HG02623 (cell line): ENCODE measurements around the gene SPIRE1.

Source experiments
- ATAC-seq: cut with Tn5 transposase; IDR thresholded peaks from one replicate; pipeline ENCODE4 v1.9.1; 2021; ENCODE audit warnings: moderate library complexity; ENCODE audit not compliant: unreplicated experiment

SPIRE1 gene

DNA sequence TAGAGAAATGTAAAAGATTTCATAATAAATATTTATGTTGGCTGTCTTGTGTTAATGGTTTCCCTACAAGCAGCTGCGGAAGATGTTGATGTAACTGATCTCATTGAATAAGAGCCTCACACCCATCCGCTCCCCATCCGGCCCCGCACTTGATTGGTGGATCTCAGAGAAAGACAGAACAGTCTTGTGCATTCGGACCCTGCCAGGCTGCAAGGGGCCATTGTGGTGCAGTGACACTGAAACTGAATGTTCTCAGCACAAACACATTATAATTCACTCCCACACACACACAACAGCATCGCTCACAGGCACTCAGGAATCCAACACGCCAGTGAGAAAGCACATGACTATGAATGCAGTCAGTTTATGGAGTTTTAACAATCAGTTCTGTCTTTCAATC is 202.4 kb downstream of the SPIRE1 start:
- no peak for ATAC-seq

- no peak for ATAC-seq
These were observed 205.1 kb downstream of the SPIRE1 start for GRCh38 chr18:12452784-12453183.

- no peak for ATAC-seq
These were observed 206.5 kb downstream of the SPIRE1 start for GRCh38 chr18:12451428-12451827.

- no peak for ATAC-seq
These were observed 208.7 kb downstream of the SPIRE1 start for GRCh38 chr18:12449051-12449785.

- ATAC-seq, result no peak
These were observed 212.4 kb downstream of the SPIRE1 start for GRCh38 chr18:12445554-12445953.

GRCh38 chr18:12443551-12443950 is 214.4 kb downstream of the SPIRE1 start:
- ATAC-seq, result no peak

- ATAC-seq, result no peak
These were observed 215.0 kb downstream of the SPIRE1 start for GRCh38 chr18:12442946-12443345.

DNA sequence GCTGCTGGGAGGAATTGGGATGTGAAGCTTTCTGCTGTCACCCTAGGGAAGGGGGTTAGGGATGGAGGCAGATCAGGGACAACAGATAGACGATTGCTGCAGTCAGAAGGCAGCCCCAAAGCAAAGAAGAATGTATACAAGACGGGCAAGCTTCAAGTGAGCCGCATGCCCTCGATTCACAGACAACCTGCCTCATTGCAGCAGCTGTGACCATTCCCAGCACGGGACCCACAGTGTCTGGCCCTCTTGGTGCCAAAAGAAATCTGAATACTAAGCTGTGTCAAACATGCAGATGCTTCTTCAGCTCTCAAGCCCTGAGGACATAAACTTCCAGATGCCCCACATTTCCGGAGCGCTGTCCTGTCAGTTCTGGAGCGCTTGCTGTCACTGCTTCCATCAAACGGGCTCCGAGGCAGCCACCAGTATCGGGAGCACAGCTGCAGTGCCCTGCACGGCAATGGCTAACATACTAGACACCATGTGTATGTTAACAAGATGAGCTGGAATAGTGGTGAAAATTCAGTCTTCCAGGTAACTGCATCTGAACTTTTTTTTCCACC is 216.4 kb downstream of the SPIRE1 start:
- no peak for ATAC-seq

- no peak for ATAC-seq
These were observed 219.7 kb downstream of the SPIRE1 start for GRCh38 chr18:12438257-12438656.

DNA sequence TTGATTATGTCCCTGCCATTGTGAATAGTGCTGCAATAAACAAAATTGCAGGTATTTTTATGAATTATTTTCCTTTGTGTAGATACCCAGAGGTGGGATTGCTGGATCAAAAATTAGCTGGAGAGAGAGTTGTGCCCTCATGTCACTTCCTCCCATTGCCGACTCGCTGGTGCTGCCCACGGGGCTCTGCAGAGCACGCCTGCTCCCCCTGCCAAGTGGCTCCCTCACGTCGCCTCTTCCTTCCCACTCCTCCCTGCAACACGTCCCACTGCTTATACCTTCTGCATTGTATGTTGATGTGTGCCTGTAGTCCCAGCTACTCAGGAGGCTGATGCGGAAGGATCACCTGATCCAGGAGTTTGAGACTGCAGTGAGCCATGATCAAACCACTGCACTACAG is 222.0 kb downstream of the SPIRE1 start:
- ATAC-seq, result no peak

GRCh38 chr18:12434541-12434929 is 223.4 kb downstream of the SPIRE1 start:
- ATAC-seq, result no peak

DNA sequence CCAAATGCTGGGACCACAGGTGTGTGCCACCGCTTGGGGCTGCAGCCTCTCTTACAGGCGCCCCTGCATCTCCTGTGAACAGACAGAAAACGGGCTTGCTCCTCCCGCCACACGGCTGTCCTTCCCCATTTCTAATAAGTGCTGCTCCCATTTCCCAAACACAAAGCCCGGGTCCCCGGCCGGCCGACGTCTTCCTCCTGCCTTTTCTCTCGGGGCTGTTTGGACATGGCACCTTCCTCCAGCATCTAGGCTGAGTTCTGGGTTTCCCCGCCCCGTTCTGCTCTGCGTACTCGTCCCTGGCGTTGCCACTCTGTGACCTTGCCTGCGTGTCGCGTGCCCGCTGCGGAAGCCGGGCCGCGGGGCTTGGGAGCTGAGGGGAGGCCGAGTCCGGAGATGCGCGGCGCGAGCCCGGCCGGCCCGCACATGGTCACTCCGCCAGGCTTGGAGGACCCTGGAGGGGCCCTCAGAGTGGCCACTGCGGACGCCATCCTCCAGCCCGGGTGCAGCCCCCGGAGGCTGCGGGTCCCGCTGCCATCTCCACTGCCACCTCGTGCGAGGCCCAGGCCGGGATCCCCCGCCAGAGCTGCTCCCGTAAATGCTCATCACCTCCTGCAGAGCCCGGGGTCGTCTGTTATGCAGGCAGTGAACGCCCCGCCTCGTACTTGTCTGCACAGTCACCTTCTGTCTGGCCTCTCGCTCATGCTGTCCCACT is 223.9 kb downstream of the SPIRE1 start:
- no peak for ATAC-seq

DNA sequence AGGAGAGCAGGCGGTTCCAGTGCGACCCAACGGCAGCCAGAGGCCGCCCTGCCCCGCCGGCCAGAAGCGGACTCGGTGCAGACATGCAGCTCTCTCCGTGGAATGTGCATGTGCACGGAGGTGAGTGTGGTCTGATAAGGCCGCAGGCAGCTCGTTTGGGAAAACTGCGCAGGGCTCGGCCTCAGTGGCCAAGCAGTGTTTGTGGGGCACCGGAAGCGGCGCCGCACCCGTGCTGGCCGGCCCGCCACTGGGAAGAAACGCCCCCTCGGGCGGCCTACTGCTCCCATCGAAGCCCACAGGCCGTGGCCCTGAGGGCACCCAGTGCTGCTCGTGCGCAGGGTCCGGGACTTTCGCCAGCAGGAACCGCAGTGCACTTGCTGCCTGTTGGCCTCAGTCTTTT is 225.0 kb downstream of the SPIRE1 start:
- ATAC-seq, result no peak

DNA sequence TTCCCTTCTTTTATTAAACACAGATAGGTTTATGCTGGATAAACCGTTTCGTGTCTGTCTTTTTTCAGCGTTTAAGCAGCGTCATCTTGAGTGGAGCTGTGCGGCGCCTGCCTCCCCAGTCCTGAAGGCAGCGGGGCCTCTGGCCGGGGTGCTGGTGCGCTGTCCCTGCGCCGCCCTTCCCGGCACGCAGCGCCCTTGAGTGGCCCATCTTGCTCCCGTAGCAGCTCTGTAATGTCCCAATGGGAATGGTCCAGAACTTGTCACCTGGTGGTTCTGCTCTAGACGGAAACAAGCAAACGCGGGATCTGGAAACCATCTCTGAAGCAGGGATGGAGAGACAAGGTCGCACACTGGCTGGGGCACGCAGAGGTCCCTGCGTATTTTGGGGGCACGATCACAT is 225.7 kb downstream of the SPIRE1 start:
- no peak for ATAC-seq

GRCh38 chr18:12431561-12431960 is 226.3 kb downstream of the SPIRE1 start:
- ATAC-seq, result no peak

DNA sequence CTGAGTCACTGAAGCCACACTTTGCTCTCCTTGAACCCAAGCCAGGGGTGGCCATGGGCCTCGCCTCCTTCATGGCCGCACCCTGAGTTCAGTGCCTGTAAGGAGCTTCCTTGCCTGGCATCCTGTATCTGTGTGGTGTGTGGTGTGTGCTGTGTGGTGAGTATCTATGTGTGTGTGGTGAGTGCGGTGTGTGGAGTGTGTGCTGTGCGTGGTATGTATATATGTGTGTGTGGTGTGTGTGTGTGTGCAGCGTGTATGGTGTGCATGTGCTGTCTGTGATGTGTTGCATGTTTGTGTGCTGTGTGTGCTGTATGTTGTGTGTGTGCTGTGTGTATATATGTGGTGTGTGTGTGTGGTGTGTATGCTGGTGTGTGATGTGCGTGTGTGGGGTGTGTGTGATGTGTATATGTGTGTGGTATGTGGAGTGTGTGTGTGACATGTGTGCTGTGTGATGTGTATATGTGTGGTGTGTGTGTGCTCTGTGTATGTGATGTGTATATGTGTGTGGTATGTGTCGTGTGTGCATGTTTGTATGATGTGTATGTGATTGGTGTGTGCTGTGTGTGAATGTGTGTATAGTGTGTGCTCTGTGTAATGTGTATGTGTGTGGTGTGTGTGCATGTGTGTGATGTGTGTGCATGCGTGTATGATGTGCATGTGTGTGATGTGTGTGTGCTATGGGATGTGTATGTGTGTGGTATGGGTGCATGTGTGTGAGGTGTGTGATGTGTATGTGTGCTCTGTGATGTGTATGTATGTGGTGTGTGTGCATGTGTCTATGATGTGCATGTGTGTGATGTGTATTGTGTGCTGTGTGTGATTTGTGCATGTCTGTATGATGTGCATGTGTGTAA is 227.5 kb downstream of the SPIRE1 start:
- no peak for ATAC-seq

DNA sequence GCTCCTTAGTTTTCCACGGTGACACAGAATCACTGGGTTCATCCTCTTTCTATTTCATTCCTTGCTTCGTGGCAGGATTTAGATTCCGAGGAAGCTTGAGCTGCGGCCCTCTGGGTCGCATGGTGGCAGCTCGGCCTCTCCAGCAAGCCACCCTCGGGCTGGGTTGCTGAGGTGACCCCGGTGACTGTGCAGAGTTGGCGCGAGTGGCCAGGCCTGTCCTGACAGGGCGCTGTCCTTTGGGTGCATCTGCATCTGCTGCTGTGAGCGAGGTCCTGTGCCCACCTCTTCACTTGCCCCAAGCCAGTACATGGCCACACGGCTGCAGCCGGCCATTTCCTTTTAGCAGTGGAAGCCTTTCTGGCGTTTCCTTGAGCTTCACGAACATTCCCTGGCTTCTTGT is 228.4 kb downstream of the SPIRE1 start:
- no peak for ATAC-seq

- no peak for ATAC-seq
These were observed 229.0 kb downstream of the SPIRE1 start for GRCh38 chr18:12428923-12429322.

- no peak for ATAC-seq
These were observed 231.0 kb downstream of the SPIRE1 start for GRCh38 chr18:12426924-12427323.

- ATAC-seq, result no peak
These were observed 233.7 kb downstream of the SPIRE1 start for GRCh38 chr18:12424252-12424651.

DNA sequence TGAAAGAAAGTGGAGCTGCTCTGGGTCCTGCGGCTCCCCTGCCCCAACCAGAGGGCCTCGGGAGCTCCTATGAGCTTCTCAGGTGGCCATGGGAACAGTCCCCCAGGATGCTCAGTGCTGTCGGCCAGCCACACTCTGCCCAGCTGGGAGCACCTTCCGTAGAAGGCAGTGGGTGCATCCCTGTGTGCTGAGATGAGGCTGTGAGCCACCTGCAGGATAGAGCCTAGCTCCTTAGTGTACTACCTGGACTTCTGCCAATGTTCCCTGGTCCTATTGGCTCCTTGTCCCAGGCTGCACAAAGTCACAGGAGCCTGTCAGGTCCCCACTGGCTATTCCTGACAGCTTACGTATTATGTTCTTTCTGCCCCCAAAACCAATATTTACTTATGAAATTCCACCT is 234.1 kb downstream of the SPIRE1 start:
- ATAC-seq, result no peak
